ENCODE data around the gene OPN3.

OPN3 gene

GRCh38 chr1:241615043-241615974 lies 24.9 kb downstream of the OPN3 start:
- no peak for DNase-seq

GRCh38 chr1:241614572-241614971 lies 25.6 kb downstream of the OPN3 start:
- no peak for DNase-seq

GRCh38 chr1:241614144-241614543 lies 26.0 kb downstream of the OPN3 start:
- no peak for DNase-seq

- DNase-seq = no peak
Observed at GRCh38 chr1:241612533-241613477, 27.4 kb downstream of the OPN3 start.

GRCh38 chr1:241611736-241612135 lies 28.4 kb downstream of the OPN3 start:
- DNase-seq = no peak

- peak; percentile 48 for DNase-seq
Observed at GRCh38 chr1:241611063-241611462, 29.1 kb downstream of the OPN3 start.

- no peak for DNase-seq
Observed at GRCh38 chr1:241610056-241610815, 29.9 kb downstream of the OPN3 start.

GRCh38 chr1:241608379-241609033 lies 31.7 kb downstream of the OPN3 start:
- DNase-seq = no peak

GRCh38 chr1:241607497-241607896 lies 32.7 kb downstream of the OPN3 start:
- DNase-seq = no peak

- no peak for DNase-seq
Observed at GRCh38 chr1:241606544-241606943, 33.6 kb downstream of the OPN3 start.

- DNase-seq = no peak
Observed at GRCh38 chr1:241605146-241605805, 34.9 kb downstream of the OPN3 start.

GRCh38 chr1:241603731-241604245 lies 36.4 kb downstream of the OPN3 start:
- DNase-seq = no peak

GRCh38 chr1:241600496-241600901 lies 39.7 kb downstream of the OPN3 start:
- DNase-seq = no peak

- no peak for DNase-seq
Observed at GRCh38 chr1:241598249-241598648, 41.9 kb downstream of the OPN3 start.

GRCh38 chr1:241596633-241597032 lies 43.5 kb downstream of the OPN3 start:
- no peak for DNase-seq

GRCh38 chr1:241593186-241593585 lies 47.0 kb downstream of the OPN3 start:
- no peak for DNase-seq

- DNase-seq = no peak
Observed at GRCh38 chr1:241592273-241592958, 47.8 kb downstream of the OPN3 start.

GRCh38 chr1:241591736-241592135 lies 48.4 kb downstream of the OPN3 start:
- no peak for DNase-seq

- no peak for DNase-seq
Observed at GRCh38 chr1:241591317-241591716, 48.9 kb downstream of the OPN3 start.

GRCh38 chr1:241590719-241591118 lies 49.5 kb downstream of the OPN3 start:
- no peak for DNase-seq

GRCh38 chr1:241589521-241589920 lies 50.6 kb downstream of the OPN3 start:
- no peak for DNase-seq

Data from retina (tissue), 1 donor.